Measurements from ENCODE around the gene ADH7.
A peak's percentile ranks its signal among the peaks of the same experiment; 100 is the strongest.

ADH7 gene

GRCh38 chr4:99463566-99463965, 28.4 kb upstream of the ADH7 start:
- no peak for DNase-seq (ENCODE audit: low spot score)
- TF ChIP-seq, protein P1, sequence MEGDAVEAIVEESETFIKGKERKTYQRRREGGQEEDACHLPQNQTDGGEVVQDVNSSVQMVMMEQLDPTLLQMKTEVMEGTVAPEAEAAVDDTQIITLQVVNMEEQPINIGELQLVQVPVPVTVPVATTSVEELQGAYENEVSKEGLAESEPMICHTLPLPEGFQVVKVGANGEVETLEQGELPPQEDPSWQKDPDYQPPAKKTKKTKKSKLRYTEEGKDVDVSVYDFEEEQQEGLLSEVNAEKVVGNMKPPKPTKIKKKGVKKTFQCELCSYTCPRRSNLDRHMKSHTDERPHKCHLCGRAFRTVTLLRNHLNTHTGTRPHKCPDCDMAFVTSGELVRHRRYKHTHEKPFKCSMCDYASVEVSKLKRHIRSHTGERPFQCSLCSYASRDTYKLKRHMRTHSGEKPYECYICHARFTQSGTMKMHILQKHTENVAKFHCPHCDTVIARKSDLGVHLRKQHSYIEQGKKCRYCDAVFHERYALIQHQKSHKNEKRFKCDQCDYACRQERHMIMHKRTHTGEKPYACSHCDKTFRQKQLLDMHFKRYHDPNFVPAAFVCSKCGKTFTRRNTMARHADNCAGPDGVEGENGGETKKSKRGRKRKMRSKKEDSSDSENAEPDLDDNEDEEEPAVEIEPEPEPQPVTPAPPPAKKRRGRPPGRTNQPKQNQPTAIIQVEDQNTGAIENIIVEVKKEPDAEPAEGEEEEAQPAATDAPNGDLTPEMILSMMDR (IDR thresholded peaks at IDR 0.05; ENCODE audit: extremely low read depth, missing control alignments) = no peak

GRCh38 chr4:99462875-99463464, 27.8 kb upstream of the ADH7 start:
- TF ChIP-seq, protein P1 (IDR thresholded peaks at IDR 0.05; ENCODE audit: extremely low read depth, missing control alignments) = peak; percentile 74
- DNase-seq (ENCODE audit: low spot score) = peak; percentile 68

- no peak for DNase-seq (ENCODE audit: low spot score)
- TF ChIP-seq, protein P1 (IDR thresholded peaks at IDR 0.05; ENCODE audit: extremely low read depth, missing control alignments) = no peak
Observed at GRCh38 chr4:99461623-99462401, 26.7 kb upstream of the ADH7 start.

DNA sequence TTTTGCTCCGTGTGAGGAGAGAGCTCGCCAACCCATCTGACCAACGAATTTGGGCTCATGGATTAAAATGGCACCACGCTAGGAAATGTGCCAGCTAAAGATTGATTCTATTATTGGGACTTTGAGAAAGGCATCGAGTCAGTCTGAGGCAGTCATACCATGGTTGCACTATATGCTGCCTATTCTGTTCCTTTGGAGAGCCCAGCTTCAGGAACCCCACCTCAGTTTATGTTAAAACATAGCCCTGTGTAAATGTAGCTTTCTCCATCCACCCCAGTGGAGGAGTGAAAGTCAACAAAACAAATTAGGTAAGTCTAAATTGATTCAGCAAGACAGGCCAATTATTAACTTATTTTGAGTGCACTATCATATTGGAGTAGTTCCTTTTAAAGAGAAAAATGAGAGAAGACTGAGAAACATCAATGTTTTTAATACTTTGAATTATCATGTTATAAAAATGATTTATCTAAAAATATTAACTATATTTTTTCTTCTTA, 24.5 kb upstream of the ADH7 start:
- DNase-seq (ENCODE audit: low spot score) = no peak
- TF ChIP-seq, protein P1 (IDR thresholded peaks at IDR 0.05; ENCODE audit: extremely low read depth, missing control alignments) = no peak

GRCh38 chr4:99458911-99459447, 23.8 kb upstream of the ADH7 start:
- TF ChIP-seq, protein P1 (IDR thresholded peaks at IDR 0.05; ENCODE audit: extremely low read depth, missing control alignments) = no peak
- DNase-seq (ENCODE audit: low spot score) = no peak

- TF ChIP-seq, protein P1 (IDR thresholded peaks at IDR 0.05; ENCODE audit: extremely low read depth, missing control alignments) = no peak
- DNase-seq (ENCODE audit: low spot score) = no peak
Observed at GRCh38 chr4:99457676-99458075, 22.5 kb upstream of the ADH7 start.

- TF ChIP-seq, protein P1 (IDR thresholded peaks at IDR 0.05; ENCODE audit: extremely low read depth, missing control alignments) = no peak
- no peak for DNase-seq (ENCODE audit: low spot score)
Observed at GRCh38 chr4:99457270-99457669, 22.1 kb upstream of the ADH7 start.

Measured in GM20000 (cell line).